Activated CD4-positive, alpha-beta T cell treated with anti-CD3 and anti-CD28 coated beads for 1 hour (primary cell): Measurements from ENCODE around the gene VOPP1.

Experiments used
- DNase-seq: peaks from one replicate; pipeline ENCODE4 v3.0.0-alpha.2; 2020

The VOPP1 gene

GRCh38 chr7:55429835-55430499 lies 142.3 kb downstream of the VOPP1 start:
- DNase-seq = no peak

- no peak for DNase-seq
Measured at GRCh38 chr7:55427800-55428199, 144.5 kb downstream of the VOPP1 start.

GRCh38 chr7:55427342-55427741 lies 145.0 kb downstream of the VOPP1 start:
- no peak for DNase-seq

GRCh38 chr7:55426676-55427075 lies 145.6 kb downstream of the VOPP1 start:
- no peak for DNase-seq

GRCh38 chr7:55425141-55425752 lies 147.1 kb downstream of the VOPP1 start:
- DNase-seq = no peak

GRCh38 chr7:55423891-55424290 lies 148.4 kb downstream of the VOPP1 start:
- DNase-seq = no peak

GRCh38 chr7:55423277-55423711 lies 149.0 kb downstream of the VOPP1 start:
- DNase-seq = no peak
